Body of pancreas (tissue), 4 donors: ENCODE results near the gene SEMA6A. TPM values are rescaled to one million over a fixed set of nuclear protein-coding genes. Genes with fewer than 3 reads are reported as not detected.
"Not testable (repeated sequence)": the region's sequence is repeated elsewhere in the genome, so short reads cannot be mapped to it uniquely, and the experiment has no call there.

Experiments
- ATAC-seq: fragments of 150-250 bp; one replicate; pipeline ENCODE4 v1.9.1; 2016
- DNase-seq, 4 donors: peaks; one replicate each; pipeline ENCODE4 v3.0.0-alpha.2; 2019
- H3K27ac ChIP-seq, 4 donors: fragments of 200-600 bp; sonication (generic); 1 replicate in 3 of 4; 2 replicates in 1 of 4; pipeline versions ENCODE4 v1.5.1 to v1.6.1; 2016 to 2019; ENCODE audit warnings: mild to moderate bottlenecking in 1 of 4, mixed read lengths in 1 of 4, moderate library complexity in 1 of 4
- H3K27me3 ChIP-seq, 2 donors: fragments of 200-600 bp; sonication (generic); one replicate each; pipeline ENCODE4 v1.6.0; 2016; ENCODE audit warnings: mild to moderate bottlenecking in 1 of 2
- H3K36me3 ChIP-seq, 2 donors: fragments of 200-600 bp; sonication (generic); replicated peaks in 1 of 2; 2 replicates each; pipeline ENCODE4 v1.5.1; 2016; ENCODE audit warnings: low read depth in 2 of 2; ENCODE audit not compliant: insufficient read depth in 1 of 2
- H3K4me1 ChIP-seq: fragments of 200-600 bp; sonication (generic); one replicate; pipeline ENCODE4 v1.6.0; 2016
- H3K4me3 ChIP-seq, 2 donors: fragments of 200-600 bp; sonication (generic); 1 replicate in 1 of 2; 2 replicates in 1 of 2; pipeline ENCODE4 v1.5.1; 2016 to 2019
- H3K9me3 ChIP-seq, 3 donors: fragments of 200-600 bp; sonication (generic); 1 replicate in 2 of 3; 2 replicates in 1 of 3; pipeline ENCODE4 v1.5.1; 2016
- CTCF ChIP-seq, 7 experiments: fragments of 450-650 bp in 4 of 7; fragments of 200-600 bp in 3 of 7; sonication (generic) in 3 of 7; IDR thresholded peaks; one replicate each; pipeline ENCODE4 v1.5.1; 2016 to 2019; ENCODE audit warnings: antibody characterized with exemption in 7 of 7
- POLR2A ChIP-seq, 3 donors: fragments of 450-650 bp; IDR thresholded peaks; one replicate each; pipeline ENCODE4 v1.6.1; 2016; ENCODE audit warnings: antibody characterized with exemption in 3 of 3, mild to moderate bottlenecking in 2 of 3
- WGBS, 2 donors: methylation state at CpG; one replicate each; pipeline ENCODE4 v1.1.5; 2017; 5-methylcytosine and 5-hydroxymethylcytosine counted together
- intact Hi-C: fragments of 100-400 bp; cut with DNase I; formaldehyde crosslinking; loops from one replicate; pipeline ENCODE4 v1.15.1; 2023
- total RNA-seq, 2 donors: library from RNA; depleted of rRNA; stranded (reverse); fragments of >200 nt; gene quantifications; one replicate each; pipeline ENCODE4 v1.1.0, GENCODE V29; 2016

SEMA6A gene
- total RNA-seq, 2 donors from 2014 or later = 18.7 to 25.1 TPM

- 18 to 21% methylated on average over 6 of the region's 6 CpGs for WGBS, 2 donors
- H3K36me3 ChIP-seq = no peaks in the 10 kb centered on the region
Measured at GRCh38 chr5:116527582-116527981, 47.0 kb downstream of the SEMA6A start.

DNA sequence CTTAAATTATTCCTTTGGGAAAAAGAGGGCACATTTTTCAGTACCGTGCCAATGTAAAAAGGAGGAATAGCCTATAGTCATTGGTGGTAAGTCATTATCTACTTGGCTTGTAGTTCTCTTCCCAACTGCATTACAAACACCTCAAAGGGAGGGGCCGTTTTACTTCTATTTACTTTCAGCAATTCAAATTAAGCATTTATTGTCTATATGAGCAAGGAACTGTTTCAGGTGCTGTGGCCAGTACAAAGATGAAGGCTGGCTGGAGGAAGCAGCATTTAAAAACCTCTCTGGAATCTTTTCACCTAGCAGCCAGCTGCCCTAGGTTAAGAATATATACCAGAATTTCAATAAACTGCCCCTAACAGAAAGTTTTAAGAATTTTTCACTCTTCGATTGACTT, 48.9 kb downstream of the SEMA6A start:
- 66 to 71% methylated on average over 3 of the region's 3 CpGs for WGBS, 2 donors
- peaks cover 21% of the 10 kb centered on the region for H3K4me1 ChIP-seq
- no peaks in the 10 kb centered on the region for H3K27me3 ChIP-seq
- TF ChIP-seq POLR2A (IDR thresholded peaks at IDR 0.05) (no peak), CTCF (IDR thresholded peaks at IDR 0.05) (no peak)
- intact Hi-C loops = no loop called here
- ATAC-seq (no peak), DNase-seq (no peak)
- H3K36me3 ChIP-seq = no peaks in the 10 kb centered on the region
- no peak overlapping the region for H3K4me3 ChIP-seq
- H3K9me3 ChIP-seq = no peaks in the 10 kb centered on the region
- peak overlapping the region in 2 of 4 donors; percentile 16 to 42 for H3K27ac ChIP-seq

More at GRCh38 chr5:116527582-116527981, 47.0 kb downstream of the SEMA6A start:
- intact Hi-C loops = no loop called here
- no peaks in the 10 kb centered on the region for H3K27me3 ChIP-seq
- DNase-seq = no peak
- no peak for TF ChIP-seq CTCF (IDR thresholded peaks at IDR 0.05)
- TF ChIP-seq POLR2A (IDR thresholded peaks at IDR 0.05) = no peak
- peak overlapping the region in 3 of 4 donors; percentile 1 to 48 (median 31) for H3K27ac ChIP-seq
- H3K4me1 ChIP-seq = peaks cover 28% of the 10 kb centered on the region
- no peak overlapping the region for H3K4me3 ChIP-seq
- ATAC-seq = peak; percentile 38
- no peaks in the 10 kb centered on the region for H3K9me3 ChIP-seq

DNA sequence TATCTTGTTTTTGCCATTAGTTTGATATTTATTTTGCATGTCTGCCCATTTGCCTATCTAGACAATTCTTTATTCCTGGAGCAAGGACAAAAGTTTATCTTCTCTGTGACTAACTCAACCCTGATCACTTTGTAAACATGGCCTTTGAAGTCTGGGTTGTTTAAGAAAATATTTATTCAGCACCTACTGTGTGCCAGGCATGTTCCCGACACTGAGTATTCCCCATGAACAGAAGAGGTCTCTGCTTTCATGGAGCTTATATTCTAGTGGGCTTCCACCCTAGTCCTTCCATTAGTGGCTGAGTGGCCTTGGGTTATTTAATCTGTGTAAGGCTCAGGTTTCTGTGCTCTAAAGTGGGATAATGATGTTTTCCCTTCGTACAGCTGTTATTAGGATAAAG, 49.7 kb downstream of the SEMA6A start:
- no peaks in the 10 kb centered on the region for H3K36me3 ChIP-seq
- DNase-seq (no peak), ATAC-seq (no peak)
- H3K27ac ChIP-seq = peak overlapping the region in 1 of 4 donors; percentile 42
- no peak overlapping the region for H3K4me3 ChIP-seq
- no peaks in the 10 kb centered on the region for H3K27me3 ChIP-seq
- no peak for TF ChIP-seq CTCF (IDR thresholded peaks at IDR 0.05)
- TF ChIP-seq POLR2A (IDR thresholded peaks at IDR 0.05) = no peak
- intact Hi-C loops = no loop called here
- H3K4me1 ChIP-seq = peaks cover 21% of the 10 kb centered on the region
- 28 to 32% methylated on average over 2 of the region's 2 CpGs for whole genome bisulfite sequencing, 2 donors
- H3K9me3 ChIP-seq = no peaks in the 10 kb centered on the region

GRCh38 chr5:116524051-116524904, 50.3 kb downstream of the SEMA6A start:
- H3K36me3 ChIP-seq = no peaks in the 10 kb centered on the region
- H3K4me3 ChIP-seq = no peak overlapping the region
- no peak for TF ChIP-seq POLR2A (IDR thresholded peaks at IDR 0.05)
- no peak for TF ChIP-seq CTCF (IDR thresholded peaks at IDR 0.05)
- H3K4me1 ChIP-seq = peaks cover 21% of the 10 kb centered on the region
- ATAC-seq = no peak
- no peak for DNase-seq
- intact Hi-C loops = no loop called here
- WGBS, 2 donors = 53 to 58% methylated on average over 3 of the region's 3 CpGs
- H3K9me3 ChIP-seq = no peaks in the 10 kb centered on the region
- H3K27ac ChIP-seq = no peak overlapping the region
- H3K27me3 ChIP-seq = no peaks in the 10 kb centered on the region

GRCh38 chr5:116523182-116523581, 51.4 kb downstream of the SEMA6A start:
- H3K27me3 ChIP-seq, intact Hi-C loops, H3K9me3 ChIP-seq, DNase-seq, ATAC-seq, H3K36me3 ChIP-seq, H3K4me3 ChIP-seq, H3K27ac ChIP-seq: not testable (repeated sequence)
- peaks cover 13% of the 10 kb centered on the region for H3K4me1 ChIP-seq
- WGBS, 2 donors = 95 to 97% methylated on average over 11 of the region's 11 CpGs
